Chondrocyte (in vitro differentiated cells): ENCODE results near the gene PLXNC1. TPM values are rescaled to one million over a fixed set of nuclear protein-coding genes. Genes with fewer than 3 reads are reported as not detected.

Source experiments
- DNase-seq: peaks from one replicate; pipeline ENCODE4 v3.0.0; 2021; ENCODE audit warnings: mixed read lengths, low spot score
- H3K27ac Mint-ChIP-seq: one replicate; pipeline ENCODE4 v1.8.0; 2021; ENCODE audit warnings: mild to moderate bottlenecking, moderate library complexity, mixed read lengths; ENCODE audit not compliant: unreplicated experiment
- H3K27me3 Mint-ChIP-seq: 2 replicates; pipeline ENCODE4 v1.8.0; 2021; ENCODE audit warnings: low read depth, mixed read lengths
- H3K36me3 Mint-ChIP-seq: 2 replicates; pipeline ENCODE4 v1.8.0; 2021; ENCODE audit warnings: low read depth, mixed read lengths
- H3K4me1 Mint-ChIP-seq: 2 replicates; pipeline ENCODE4 v1.8.0; 2021; ENCODE audit warnings: low read depth, mild to moderate bottlenecking, mixed read lengths
- H3K4me3 Mint-ChIP-seq: one replicate; pipeline ENCODE4 v1.8.0; 2021; ENCODE audit warnings: mild to moderate bottlenecking, moderate library complexity, mixed read lengths; ENCODE audit not compliant: unreplicated experiment
- H3K9me3 Mint-ChIP-seq: 2 replicates; pipeline ENCODE4 v1.8.0; 2021; ENCODE audit warnings: low read depth, mixed read lengths
- long read RNA-seq: library from polyadenylated mRNA; stranded (forward); transcript quantifications from one replicate; pipeline ENCODE4 v2.0.0, GENCODE V29; 2021
- total RNA-seq: library from RNA; stranded (reverse); gene quantifications from 3 replicates; pipeline ENCODE4 v1.2.1, GENCODE V29; 2021
- TF ChIP-seq, protein P1 (sequence below): fragments of 200-600 bp; sonication (generic); IDR thresholded peaks from 2 replicates; pipeline ENCODE4 v1.5.0; 2021; ENCODE audit warnings: antibody characterized with exemption, mild to moderate bottlenecking, moderate library complexity

Gene PLXNC1
- 0.67 to 1.4 TPM (median 0.72 TPM) in 3 replicates for total RNA-seq
- long read RNA-seq = 0 reads

DNA sequence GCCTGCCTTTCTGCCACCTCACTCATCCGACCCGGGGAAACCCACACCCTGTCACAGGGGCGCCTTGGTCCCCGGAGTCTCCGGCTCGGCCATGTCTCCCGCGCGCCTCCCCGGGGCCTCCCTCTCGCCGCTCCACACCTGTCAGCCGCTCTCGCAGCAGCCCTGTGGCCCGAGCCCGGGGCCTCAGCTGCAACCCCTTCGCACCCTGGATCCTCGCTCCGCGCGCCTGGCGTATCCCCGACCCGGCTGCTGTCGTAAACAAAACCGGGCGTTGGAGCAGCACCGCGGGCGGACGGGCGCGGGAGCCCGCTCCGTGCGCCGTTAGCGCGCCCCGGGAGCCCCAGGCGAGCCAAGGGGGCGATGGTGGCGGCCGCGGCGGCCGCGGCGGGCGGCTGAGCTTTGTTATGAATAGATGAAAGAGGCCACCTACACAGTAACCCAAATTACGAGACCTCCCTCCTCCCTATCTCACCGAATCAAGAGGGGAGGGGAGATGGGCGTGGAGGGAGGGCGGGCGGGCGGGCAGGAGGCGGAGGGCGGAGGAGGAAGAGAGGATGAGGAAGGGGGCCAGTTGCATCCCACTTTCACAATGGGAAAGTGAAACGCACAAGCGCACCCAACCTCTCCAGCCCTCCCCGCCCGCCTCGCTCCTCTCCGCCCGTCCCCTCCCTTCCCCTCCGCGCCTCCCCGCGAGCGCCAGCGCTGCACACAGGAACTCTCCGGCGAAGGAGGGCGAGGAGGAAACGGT is at the start of gene PLXNC1:
TSS of gene PLXNC1 (plus strand) at position 587 of the 748 bp plus-strand sequence. CDS start 395 bp downstream, outside the sequence.
- Mint-ChIP-seq H3K36me3 (no peaks in the 10 kb centered on the region), H3K27ac (no peak within 1 kb of the TSS), H3K4me1 (peaks cover 7% of the 10 kb centered on the region), H3K27me3 (peaks cover 38% of the 10 kb centered on the region), H3K4me3 (peak within 1 kb of the TSS; percentile 66), H3K9me3 (no peaks in the 10 kb centered on the region)
- TF ChIP-seq, protein P1, sequence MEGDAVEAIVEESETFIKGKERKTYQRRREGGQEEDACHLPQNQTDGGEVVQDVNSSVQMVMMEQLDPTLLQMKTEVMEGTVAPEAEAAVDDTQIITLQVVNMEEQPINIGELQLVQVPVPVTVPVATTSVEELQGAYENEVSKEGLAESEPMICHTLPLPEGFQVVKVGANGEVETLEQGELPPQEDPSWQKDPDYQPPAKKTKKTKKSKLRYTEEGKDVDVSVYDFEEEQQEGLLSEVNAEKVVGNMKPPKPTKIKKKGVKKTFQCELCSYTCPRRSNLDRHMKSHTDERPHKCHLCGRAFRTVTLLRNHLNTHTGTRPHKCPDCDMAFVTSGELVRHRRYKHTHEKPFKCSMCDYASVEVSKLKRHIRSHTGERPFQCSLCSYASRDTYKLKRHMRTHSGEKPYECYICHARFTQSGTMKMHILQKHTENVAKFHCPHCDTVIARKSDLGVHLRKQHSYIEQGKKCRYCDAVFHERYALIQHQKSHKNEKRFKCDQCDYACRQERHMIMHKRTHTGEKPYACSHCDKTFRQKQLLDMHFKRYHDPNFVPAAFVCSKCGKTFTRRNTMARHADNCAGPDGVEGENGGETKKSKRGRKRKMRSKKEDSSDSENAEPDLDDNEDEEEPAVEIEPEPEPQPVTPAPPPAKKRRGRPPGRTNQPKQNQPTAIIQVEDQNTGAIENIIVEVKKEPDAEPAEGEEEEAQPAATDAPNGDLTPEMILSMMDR = no peak
- DNase-seq = peak; percentile 93

DNA sequence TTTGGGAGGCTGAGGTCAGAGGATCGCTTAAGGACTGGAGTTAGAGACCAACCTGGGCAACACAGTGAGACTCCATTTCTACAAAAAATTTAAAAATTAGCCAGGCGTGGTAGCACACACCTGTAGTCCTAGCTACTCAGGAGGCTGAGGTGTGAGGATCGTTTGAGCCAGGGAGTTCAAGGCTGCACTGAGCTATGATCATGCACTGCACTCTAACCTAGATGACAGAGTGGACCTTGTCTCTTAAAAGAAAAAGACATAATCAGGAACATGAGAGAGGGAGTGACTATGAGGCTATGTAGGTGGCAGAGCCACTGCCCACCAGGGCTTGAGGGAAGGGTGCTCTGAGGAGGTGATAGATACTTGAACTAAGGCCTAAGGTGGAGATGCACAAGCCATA is 49.2 kb upstream of the PLXNC1 start:
- TF ChIP-seq, protein P1 = no peak
- DNase-seq = no peak
- no peaks in the 10 kb centered on the region for H3K9me3 Mint-ChIP-seq
- no peaks in the 10 kb centered on the region for H3K27me3 Mint-ChIP-seq
- no peaks in the 10 kb centered on the region for H3K36me3 Mint-ChIP-seq
- H3K4me3 Mint-ChIP-seq = no peak overlapping the region
- peaks cover 31% of the 10 kb centered on the region for H3K4me1 Mint-ChIP-seq
- H3K27ac Mint-ChIP-seq = peak overlapping the region; percentile 13

DNA sequence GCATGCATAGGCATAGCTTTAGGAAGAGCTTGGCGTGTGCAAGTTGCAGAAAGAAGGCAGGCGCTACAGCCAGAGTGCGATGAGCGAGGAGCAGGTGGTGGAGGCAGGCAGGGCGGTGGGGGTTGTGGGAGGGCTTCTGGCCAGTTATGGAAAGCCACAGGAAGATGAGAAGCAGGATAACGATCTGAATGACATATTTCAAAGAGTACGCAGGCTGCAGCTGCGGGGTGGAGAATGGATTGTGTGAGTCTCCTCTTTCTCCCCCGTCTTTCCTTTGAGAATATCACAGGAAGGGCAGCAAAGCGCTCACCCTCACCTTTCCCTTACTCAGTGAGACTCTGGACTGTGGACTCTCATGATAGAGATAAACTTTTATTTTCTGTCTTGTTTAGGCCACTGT is 48.7 kb upstream of the PLXNC1 start:
- peak overlapping the region; percentile 36 for H3K27ac Mint-ChIP-seq
- no peaks in the 10 kb centered on the region for H3K36me3 Mint-ChIP-seq
- TF ChIP-seq, protein P1 = no peak
- H3K4me3 Mint-ChIP-seq = no peak overlapping the region
- H3K4me1 Mint-ChIP-seq = peaks cover 31% of the 10 kb centered on the region
- H3K9me3 Mint-ChIP-seq = no peaks in the 10 kb centered on the region
- no peak for DNase-seq
- no peaks in the 10 kb centered on the region for H3K27me3 Mint-ChIP-seq

DNA sequence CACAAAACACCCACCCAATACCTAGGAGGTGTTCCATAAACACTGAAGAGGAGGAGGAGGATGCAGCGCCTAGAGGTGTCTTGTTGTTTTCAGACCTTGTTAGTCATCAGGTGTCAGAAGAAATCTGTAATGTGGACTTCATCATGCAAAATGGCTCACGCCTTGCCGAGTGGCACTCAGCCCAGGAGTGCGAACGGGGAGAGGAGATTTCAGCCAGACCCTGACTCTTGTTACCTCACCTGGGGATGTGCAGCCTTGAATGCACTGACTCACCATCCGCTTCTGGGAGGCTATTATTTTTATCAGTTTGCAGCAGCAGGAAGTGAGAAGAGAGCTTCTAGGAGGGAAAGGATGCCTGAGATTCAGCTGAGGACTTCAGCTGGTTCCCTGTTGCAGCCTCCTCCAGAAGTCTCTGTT is 48.2 kb upstream of the PLXNC1 start:
- Mint-ChIP-seq H3K27ac (peak overlapping the region; percentile 71), H3K4me1 (peaks cover 31% of the 10 kb centered on the region), H3K27me3 (peaks cover 6% of the 10 kb centered on the region), H3K36me3 (no peaks in the 10 kb centered on the region), H3K4me3 (no peak overlapping the region), H3K9me3 (no peaks in the 10 kb centered on the region)
- TF ChIP-seq, protein P1 = no peak
- no peak for DNase-seq

GRCh38 chr12:94100990-94101737 is 47.2 kb upstream of the PLXNC1 start:
- no peaks in the 10 kb centered on the region for H3K9me3 Mint-ChIP-seq
- H3K27me3 Mint-ChIP-seq = peaks cover 7% of the 10 kb centered on the region
- TF ChIP-seq, protein P1 = peak; percentile 96
- H3K36me3 Mint-ChIP-seq = no peaks in the 10 kb centered on the region
- peak overlapping the region; percentile 79 for H3K4me3 Mint-ChIP-seq
- no peak for DNase-seq
- no peak overlapping the region for H3K27ac Mint-ChIP-seq
- H3K4me1 Mint-ChIP-seq = peaks cover 31% of the 10 kb centered on the region
